Retina (tissue), 1 donor: ENCODE measurements around the gene SLC51A.
"Not testable (repeated sequence)": the region's sequence is repeated elsewhere in the genome, so short reads cannot be mapped to it uniquely, and the experiment has no call there.

Source experiments
- DNase-seq: peaks from one replicate; pipeline ENCODE4 v3.0.0-alpha.2; 2016

Gene SLC51A

GRCh38 chr3:196216089-196216564 is at the start of gene SLC51A:
TSS of gene SLC51A (plus strand) at chr3:196216534. CDS start at chr3:196216713, 179 bp downstream.
- DNase-seq, result no peak

GRCh38 chr3:196166741-196167140 is 49.6 kb upstream of the SLC51A start:
- DNase-seq, result no peak

- no peak for DNase-seq
Observed at GRCh38 chr3:196168808-196169391, 47.4 kb upstream of the SLC51A start.

GRCh38 chr3:196169836-196170240 is 46.5 kb upstream of the SLC51A start:
- no peak for DNase-seq

GRCh38 chr3:196170296-196170695 is 46.0 kb upstream of the SLC51A start:
- DNase-seq, result not testable (repeated sequence)

- DNase-seq, result no peak
Observed at GRCh38 chr3:196174652-196175051, 41.7 kb upstream of the SLC51A start.

GRCh38 chr3:196175116-196175625 is 41.2 kb upstream of the SLC51A start:
- DNase-seq, result peak; percentile 30

- no peak for DNase-seq
Observed at GRCh38 chr3:196175722-196176121, 40.6 kb upstream of the SLC51A start.

- DNase-seq, result no peak
Observed at GRCh38 chr3:196177567-196177966, 38.8 kb upstream of the SLC51A start.

- DNase-seq, result peak; percentile 36
Observed at GRCh38 chr3:196177967-196178366, 38.4 kb upstream of the SLC51A start.

GRCh38 chr3:196178993-196179379 is 37.3 kb upstream of the SLC51A start:
- no peak for DNase-seq

- DNase-seq, result peak; percentile 73
Observed at GRCh38 chr3:196179380-196180308, 36.7 kb upstream of the SLC51A start.

GRCh38 chr3:196180346-196180745 is 36.0 kb upstream of the SLC51A start:
- DNase-seq, result no peak

GRCh38 chr3:196181127-196181546 is 35.2 kb upstream of the SLC51A start:
- DNase-seq, result no peak

GRCh38 chr3:196184169-196184432 is 32.2 kb upstream of the SLC51A start:
- not testable (repeated sequence) for DNase-seq

GRCh38 chr3:196184881-196185280 is 31.5 kb upstream of the SLC51A start:
- no peak for DNase-seq

- DNase-seq, result peak; percentile 90
Observed at GRCh38 chr3:196186651-196187573, 29.4 kb upstream of the SLC51A start.

- no peak for DNase-seq
Observed at GRCh38 chr3:196189566-196190347, 26.6 kb upstream of the SLC51A start.

GRCh38 chr3:196192036-196192523 is 24.3 kb upstream of the SLC51A start:
- no peak for DNase-seq

- peak; percentile 41 for DNase-seq
Observed at GRCh38 chr3:196192524-196193051, 23.7 kb upstream of the SLC51A start.

- peak; percentile 48 for DNase-seq
Observed at GRCh38 chr3:196193133-196193735, 23.1 kb upstream of the SLC51A start.
